Measurements from ENCODE around the gene ABCD3.
"Not testable (repeated sequence)": the region's sequence is repeated elsewhere in the genome, so short reads cannot be mapped to it uniquely, and the experiment has no call there.

Gene ABCD3

GRCh38 chr1:94550800-94551241 lies 132.6 kb downstream of the ABCD3 start:
- DNase-seq (ENCODE audit: low spot score), result no peak

- no peak for DNase-seq (ENCODE audit: low spot score)
These were observed 133.3 kb downstream of the ABCD3 start for GRCh38 chr1:94551449-94551848.

DNA sequence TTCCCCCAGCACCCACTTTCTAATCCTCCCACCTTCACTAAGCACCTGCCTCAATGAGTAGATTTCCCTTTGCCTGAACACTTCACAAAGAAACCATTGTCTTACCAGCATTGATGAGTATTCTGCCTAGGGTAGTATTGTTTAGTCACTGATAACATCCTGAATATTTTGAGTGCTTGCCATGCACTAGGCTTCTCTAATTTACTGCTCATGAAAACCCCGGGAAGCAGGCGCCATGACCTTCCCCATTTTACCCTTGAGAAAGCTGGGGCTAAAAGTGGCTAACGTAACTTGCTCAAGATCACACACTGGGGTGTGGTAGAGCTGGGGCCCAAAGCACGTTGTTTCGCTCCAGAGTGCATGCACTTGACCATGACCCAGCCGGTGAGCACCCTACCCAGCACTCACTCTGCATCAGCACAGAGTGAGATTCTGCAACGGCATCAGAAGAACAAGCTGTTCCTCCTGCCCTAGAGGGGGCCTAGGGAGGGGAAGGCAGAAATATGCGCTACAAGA lies 133.9 kb downstream of the ABCD3 start:
- no peak for DNase-seq (ENCODE audit: low spot score)

GRCh38 chr1:94553323-94553730 lies 135.1 kb downstream of the ABCD3 start:
- DNase-seq (ENCODE audit: low spot score), result no peak

- no peak for DNase-seq (ENCODE audit: low spot score)
These were observed 135.7 kb downstream of the ABCD3 start for GRCh38 chr1:94553931-94554330.

DNA sequence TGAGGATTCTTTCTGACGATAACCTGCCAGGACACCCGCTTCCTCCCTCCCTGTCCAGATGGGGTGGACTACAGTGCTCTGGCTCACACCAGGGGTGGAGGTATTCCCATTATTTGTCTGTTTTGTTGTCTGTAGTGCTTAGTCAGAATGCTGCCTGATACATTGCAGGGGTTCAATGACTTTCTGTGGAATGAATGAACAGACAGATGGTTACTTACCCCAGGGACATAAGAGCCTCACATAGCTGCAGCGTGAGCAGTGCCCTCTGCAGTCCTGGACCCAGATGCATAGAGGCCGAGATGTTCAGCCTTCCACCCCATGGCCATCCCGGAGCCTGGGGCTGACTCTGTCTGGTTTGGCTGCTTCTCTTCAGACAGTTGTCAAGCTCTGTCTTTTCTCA lies 136.4 kb downstream of the ABCD3 start:
- DNase-seq (ENCODE audit: low spot score), result no peak

DNA sequence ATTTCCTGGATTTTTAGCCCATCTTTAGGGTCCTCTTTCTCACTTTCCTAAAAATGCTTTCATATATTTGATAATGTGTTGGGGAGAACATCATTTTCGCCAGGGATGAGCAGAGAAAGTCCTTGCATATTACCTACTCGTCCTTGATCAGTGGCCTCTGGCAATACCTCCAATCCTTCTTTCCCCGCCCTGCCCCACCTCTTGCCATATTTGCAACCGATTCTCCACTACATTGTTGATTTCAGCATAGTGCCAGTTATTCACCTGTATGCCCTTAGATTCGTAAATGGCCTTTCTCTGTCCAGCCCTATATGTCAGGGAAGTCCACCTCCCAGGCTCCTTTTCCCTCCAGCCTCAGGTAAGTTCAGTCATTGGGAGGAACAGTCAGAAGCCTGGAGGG lies 136.9 kb downstream of the ABCD3 start:
- DNase-seq (ENCODE audit: low spot score), result no peak

DNA sequence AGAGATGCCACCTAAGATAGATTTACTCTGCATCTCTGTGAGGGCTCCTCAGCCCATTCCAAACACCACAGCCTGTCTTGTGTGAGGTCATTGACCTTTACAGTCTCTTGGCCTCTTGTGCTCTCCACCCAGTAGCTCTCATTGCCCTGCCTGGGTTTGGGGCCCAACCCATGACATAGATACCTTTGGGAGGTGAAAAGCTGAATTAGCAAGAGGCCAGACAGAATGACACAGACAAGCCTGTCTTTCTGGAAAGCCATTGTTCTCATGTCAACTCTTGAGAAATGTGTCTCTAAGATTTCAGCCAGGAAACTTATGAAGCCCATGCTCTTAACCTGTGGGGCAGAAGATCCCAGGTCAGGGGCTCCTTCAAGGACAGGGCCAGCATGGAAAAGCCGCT lies 141.7 kb downstream of the ABCD3 start:
- no peak for DNase-seq (ENCODE audit: low spot score)

GRCh38 chr1:94560333-94560732 lies 142.1 kb downstream of the ABCD3 start:
- DNase-seq (ENCODE audit: low spot score), result no peak

- no peak for DNase-seq (ENCODE audit: low spot score)
These were observed 144.5 kb downstream of the ABCD3 start for GRCh38 chr1:94562519-94563260.

- no peak for DNase-seq (ENCODE audit: low spot score)
These were observed 147.7 kb downstream of the ABCD3 start for GRCh38 chr1:94565901-94566300.

DNA sequence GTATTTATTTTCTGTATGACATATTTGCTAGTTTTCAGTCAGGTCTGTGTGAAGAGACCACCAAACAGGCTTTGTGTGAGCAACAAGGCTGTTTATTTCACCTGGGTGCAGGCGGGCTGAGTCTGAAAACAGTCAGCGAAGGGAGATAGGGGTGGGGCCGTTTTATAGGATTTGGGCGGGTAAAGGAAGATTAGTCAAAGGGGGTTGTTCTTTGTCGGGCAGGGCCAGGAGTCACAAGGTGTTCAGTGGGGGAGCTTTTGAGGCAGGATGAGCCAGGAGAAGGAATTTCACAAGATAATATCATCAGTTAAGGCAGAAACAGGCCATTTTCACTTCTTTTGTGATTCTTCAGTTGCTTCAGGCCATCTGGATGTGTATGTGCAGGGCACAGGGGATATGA lies 148.2 kb downstream of the ABCD3 start:
- not testable (repeated sequence) for DNase-seq (ENCODE audit: low spot score)

GRCh38 chr1:94567975-94568607 lies 149.9 kb downstream of the ABCD3 start:
- DNase-seq (ENCODE audit: low spot score), result not testable (repeated sequence)
